PFSK-1 (cell line): ENCODE results near the gene VSTM4.

Experiments used
- FOXP2 ChIP-seq: optimal IDR thresholded peaks from 2 replicates; pipeline ENCODE3; 2011; ENCODE audit warnings: borderline replicate concordance, control low read depth, inconsistent platforms; ENCODE audit not compliant: insufficient read depth; ENCODE audit errors: extremely low read length, extremely low read depth
- POLR2AphosphoS5 ChIP-seq: IDR thresholded peaks from 2 replicates; pipeline ENCODE4 v1.6.1; 2012; ENCODE audit warnings: low read depth, mild to moderate bottlenecking, control low read depth, low read length, moderate library complexity
- REST ChIP-seq, 2 experiments: IDR thresholded peaks; 2 replicates each; pipeline versions ENCODE4 v1.6.1 to v1.8.0; 2011 to 2012; ENCODE audit warnings: low read depth in 2 of 2, low read length in 2 of 2, control low read depth in 1 of 2, inconsistent platforms in 1 of 2, mild to moderate bottlenecking in 1 of 2, moderate library complexity in 1 of 2; ENCODE audit not compliant: insufficient read depth in 1 of 2
- SIN3A ChIP-seq: IDR thresholded peaks from 2 replicates; pipeline ENCODE4 v1.6.1; 2012; ENCODE audit warnings: mild to moderate bottlenecking, low read length, moderate library complexity, borderline replicate concordance; ENCODE audit not compliant: insufficient read depth
- TAF1 ChIP-seq: IDR thresholded peaks from 2 replicates; pipeline ENCODE4 v1.6.1; 2012; ENCODE audit warnings: low read length, control low read depth, borderline replicate concordance; ENCODE audit not compliant: insufficient read depth

Gene VSTM4

GRCh38 chr10:49079072-49079471 is 36.2 kb downstream of the VSTM4 start:
- TF ChIP-seq FOXP2 (no peak), POLR2AphosphoS5 (no peak), REST (IDR thresholded peaks at IDR 0.05; ENCODE audit: insufficient read depth in 1 of 2, low read depth in 2 of 2, low read length in 2 of 2) (no peak), SIN3A (no peak), TAF1 (no peak)

DNA sequence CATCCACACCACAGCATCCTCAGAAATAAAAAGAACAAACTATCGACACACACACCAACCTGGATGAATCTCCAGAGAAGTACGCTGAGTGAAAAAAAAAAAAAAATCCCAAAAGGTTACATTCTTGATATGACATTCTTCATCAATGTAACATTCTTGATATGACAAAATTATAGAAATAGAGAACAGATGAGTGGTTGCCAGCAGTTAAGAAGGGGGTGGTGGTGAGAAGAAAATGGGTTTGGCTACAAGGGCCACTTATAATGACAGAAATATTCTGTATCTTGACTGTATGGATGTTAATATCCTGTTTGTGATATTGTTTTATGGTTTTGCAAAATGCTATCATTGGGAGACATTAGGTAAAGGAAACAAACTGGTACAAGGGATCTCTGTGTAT is 36.9 kb downstream of the VSTM4 start:
- TF ChIP-seq REST (IDR thresholded peaks at IDR 0.05; ENCODE audit: insufficient read depth in 1 of 2, low read depth in 2 of 2, low read length in 2 of 2) (no peak), FOXP2 (no peak), POLR2AphosphoS5 (no peak), TAF1 (no peak), SIN3A (no peak)

DNA sequence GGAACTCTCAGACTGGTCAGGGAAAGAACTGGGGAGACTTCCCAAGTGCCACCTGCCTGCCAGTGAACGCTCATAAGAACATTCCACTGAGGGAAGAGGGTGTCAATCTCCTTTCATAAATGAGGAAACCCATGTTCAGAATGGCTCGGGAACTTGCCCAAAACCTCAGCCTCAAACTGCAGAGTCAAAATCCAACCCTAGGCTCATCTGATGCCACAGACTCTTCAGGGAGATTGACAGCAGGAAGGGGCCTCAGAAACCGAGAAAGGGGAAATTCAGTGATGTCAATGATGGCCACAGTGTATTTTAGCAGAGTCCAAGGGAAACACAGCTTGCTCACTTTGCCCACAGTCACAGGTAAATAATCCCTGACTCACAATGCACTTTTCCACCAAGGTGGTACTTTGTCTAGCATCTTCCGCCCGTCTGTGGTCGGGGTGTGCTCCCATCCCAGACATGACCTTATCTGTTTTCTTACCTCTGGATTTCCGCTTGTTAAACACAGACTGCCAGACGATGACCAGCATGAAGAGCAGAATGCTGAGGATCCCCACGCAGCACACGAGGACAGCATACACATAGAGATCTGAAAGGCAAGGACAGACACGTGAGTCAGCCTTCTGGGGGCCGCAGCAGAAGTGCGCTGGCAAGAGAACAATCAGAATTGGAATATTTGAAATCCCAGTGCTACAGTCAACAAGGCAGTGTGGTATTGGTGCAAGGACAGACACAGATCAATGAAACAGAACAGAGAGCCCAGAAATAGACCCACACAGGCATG is 38.4 kb downstream of the VSTM4 start:
- TF ChIP-seq POLR2AphosphoS5, result no peak
- TF ChIP-seq REST (IDR thresholded peaks at IDR 0.05; ENCODE audit: insufficient read depth in 1 of 2, low read depth in 2 of 2, low read length in 2 of 2), result no peak
- no peak for TF ChIP-seq TAF1
- TF ChIP-seq FOXP2, result no peak
- TF ChIP-seq SIN3A, result no peak

GRCh38 chr10:49076319-49076718 is 39.0 kb downstream of the VSTM4 start:
- TF ChIP-seq REST (IDR thresholded peaks at IDR 0.05; ENCODE audit: insufficient read depth in 1 of 2, low read depth in 2 of 2, low read length in 2 of 2), result no peak
- no peak for TF ChIP-seq FOXP2
- TF ChIP-seq TAF1, result no peak
- no peak for TF ChIP-seq POLR2AphosphoS5
- TF ChIP-seq SIN3A, result no peak
